ENCODE measurements around the gene RABIF.

DNA sequence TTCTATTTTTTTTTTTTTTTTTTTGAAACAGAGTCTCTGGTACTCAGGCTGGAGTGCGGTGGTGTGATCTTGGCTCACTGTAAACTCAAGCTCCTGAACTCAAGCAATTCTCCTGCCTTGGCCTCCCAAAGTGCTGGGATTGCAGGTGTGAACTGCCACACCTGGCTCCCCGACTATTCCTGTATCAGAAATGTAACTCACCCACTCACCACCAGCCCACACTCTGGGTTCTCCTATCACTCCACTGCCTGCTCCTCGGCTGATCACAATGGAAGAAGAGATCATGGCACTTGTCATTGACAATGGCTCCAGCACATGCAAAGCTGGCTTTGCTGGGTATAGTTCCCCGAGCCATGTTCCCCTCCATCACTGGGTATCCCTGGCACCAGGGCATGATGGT, 15.9 kb downstream of the RABIF start:
- TF ChIP-seq POLR2A (IDR thresholded peaks at IDR 0.05; ENCODE audit: low read length) (no peak), GATA1 (IDR thresholded peaks at IDR 0.05; ENCODE audit: low read depth, low read length) (no peak)

Measured in erythroblast (primary cell).